HTR-8/SVneo (cell line): ENCODE data around the gene FARSA.

Experiments
- DNase-seq: peaks from one replicate; pipeline ENCODE4 v3.0.0; 2011; ENCODE audit warnings: low spot score, mixed read lengths; ENCODE audit not compliant: insufficient read length
- FAIRE-seq: peaks from 2 replicates; lab custom pipeline; 2011; peaks lifted over from hg19 to GRCh38; lab: Jason Lieb, UNC

Gene FARSA

DNA sequence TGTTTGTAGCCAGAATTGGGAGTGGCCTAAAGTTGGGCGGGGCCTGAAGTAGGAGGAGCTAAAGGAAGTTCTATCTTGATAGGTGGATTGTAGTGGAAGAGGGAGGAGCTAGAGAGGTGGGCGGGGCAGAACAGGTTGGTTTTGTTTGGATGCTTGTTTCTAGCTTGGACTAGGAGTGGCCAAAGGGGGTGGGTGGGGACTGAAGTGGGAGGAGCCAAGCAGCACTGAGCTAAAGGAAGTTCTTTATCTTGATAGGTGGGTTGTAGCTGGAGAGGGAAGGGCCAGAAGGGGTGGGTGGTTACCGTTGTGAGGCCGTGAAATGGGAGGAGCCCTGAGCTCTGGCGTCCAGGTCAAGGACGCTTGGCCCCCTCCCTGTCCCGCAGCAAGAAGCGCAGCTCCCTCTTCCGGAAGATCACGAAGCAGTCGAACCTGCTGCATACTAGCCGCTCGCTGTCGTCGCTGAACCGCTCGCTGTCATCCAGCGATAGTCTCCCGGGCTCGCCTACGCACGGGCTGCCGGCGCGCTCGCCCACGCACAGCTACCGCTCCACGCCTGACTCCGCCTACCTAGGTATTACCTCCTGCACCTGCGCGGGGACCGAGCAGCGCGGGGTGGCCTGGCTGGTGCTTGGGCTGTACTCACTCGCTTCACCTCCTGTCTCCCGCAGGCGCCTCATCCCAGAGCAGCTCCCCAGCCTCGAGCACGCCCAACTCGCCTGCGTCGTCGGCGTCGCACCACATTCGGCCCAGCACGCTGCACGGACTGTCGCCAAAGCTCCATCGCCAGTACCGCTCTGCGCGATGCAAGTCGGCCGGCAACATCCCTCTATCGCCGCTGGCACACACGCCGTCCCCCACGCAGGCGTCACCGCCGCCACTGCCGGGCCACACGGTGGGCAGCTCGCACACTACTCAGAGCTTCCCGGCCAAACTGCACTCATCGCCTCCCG lies 60.3 kb downstream of the FARSA start:
- no peak for FAIRE-seq
- DNase-seq: no peak
